ENCODE measurements around the gene OR2T2.
A peak's percentile ranks its signal among the peaks of the same experiment; 100 is the strongest.
"Not testable (repeated sequence)": the region's sequence is repeated elsewhere in the genome, so short reads cannot be mapped to it uniquely, and the experiment has no call there.

Gene OR2T2

GRCh38 chr1:248421384-248421783 lies 24.1 kb upstream of the OR2T2 start:
- in situ Hi-C loops (cut with HindIII; ENCODE audit: low sequenced_read_pairs) = no loop called here
- no peak for TF ChIP-seq CTCF (IDR thresholded peaks at IDR 0.05; ENCODE audit: low read depth, low read length)
- no peak overlapping the region for H3K4me3 ChIP-seq (ENCODE audit: low read depth, low read length)
- peak; percentile 35 for DNase-seq (ENCODE audit: low read depth, low spot score)

GRCh38 chr1:248427526-248428191 lies 17.8 kb upstream of the OR2T2 start:
- in situ Hi-C loops (cut with HindIII; ENCODE audit: low sequenced_read_pairs) = not testable (repeated sequence)

GRCh38 chr1:248428192-248428533 lies 17.3 kb upstream of the OR2T2 start:
- in situ Hi-C loops (cut with HindIII; ENCODE audit: low sequenced_read_pairs); DNase-seq (ENCODE audit: low read depth, low spot score); H3K4me3 ChIP-seq (ENCODE audit: low read depth, low read length): not testable (repeated sequence)

More at GRCh38 chr1:248427526-248428191, 17.8 kb upstream of the OR2T2 start:
- not testable (repeated sequence) for DNase-seq (ENCODE audit: low read depth, low spot score); H3K4me3 ChIP-seq (ENCODE audit: low read depth, low read length)

- in situ Hi-C loops (cut with HindIII; ENCODE audit: low sequenced_read_pairs); H3K4me3 ChIP-seq (ENCODE audit: low read depth, low read length); DNase-seq (ENCODE audit: low read depth, low spot score): not testable (repeated sequence)
These were observed 13.8 kb upstream of the OR2T2 start for GRCh38 chr1:248431683-248432082.

GRCh38 chr1:248432201-248432600 lies 13.2 kb upstream of the OR2T2 start:
- DNase-seq (ENCODE audit: low read depth, low spot score); in situ Hi-C loops (cut with HindIII; ENCODE audit: low sequenced_read_pairs); H3K4me3 ChIP-seq (ENCODE audit: low read depth, low read length): not testable (repeated sequence)

- H3K4me3 ChIP-seq (ENCODE audit: low read depth, low read length); DNase-seq (ENCODE audit: low read depth, low spot score); in situ Hi-C loops (cut with HindIII; ENCODE audit: low sequenced_read_pairs): not testable (repeated sequence)
These were observed 11.5 kb upstream of the OR2T2 start for GRCh38 chr1:248433811-248434415.

- DNase-seq (ENCODE audit: low read depth, low spot score); H3K4me3 ChIP-seq (ENCODE audit: low read depth, low read length); in situ Hi-C loops (cut with HindIII; ENCODE audit: low sequenced_read_pairs): not testable (repeated sequence)
These were observed 10.5 kb upstream of the OR2T2 start for GRCh38 chr1:248434913-248435312.

GRCh38 chr1:248436303-248436702 lies 9.1 kb upstream of the OR2T2 start:
- H3K4me3 ChIP-seq (ENCODE audit: low read depth, low read length); DNase-seq (ENCODE audit: low read depth, low spot score); in situ Hi-C loops (cut with HindIII; ENCODE audit: low sequenced_read_pairs): not testable (repeated sequence)

GRCh38 chr1:248438668-248439067 lies 6.8 kb upstream of the OR2T2 start:
- H3K4me3 ChIP-seq (ENCODE audit: low read depth, low read length); in situ Hi-C loops (cut with HindIII; ENCODE audit: low sequenced_read_pairs); DNase-seq (ENCODE audit: low read depth, low spot score): not testable (repeated sequence)

- in situ Hi-C loops (cut with HindIII; ENCODE audit: low sequenced_read_pairs); DNase-seq (ENCODE audit: low read depth, low spot score); H3K4me3 ChIP-seq (ENCODE audit: low read depth, low read length): not testable (repeated sequence)
These were observed 6.2 kb upstream of the OR2T2 start for GRCh38 chr1:248439283-248439682.

- DNase-seq (ENCODE audit: low read depth, low spot score); H3K4me3 ChIP-seq (ENCODE audit: low read depth, low read length); in situ Hi-C loops (cut with HindIII; ENCODE audit: low sequenced_read_pairs): not testable (repeated sequence)
These were observed 2.7 kb upstream of the OR2T2 start for GRCh38 chr1:248442500-248443277.

- H3K4me3 ChIP-seq (ENCODE audit: low read depth, low read length); in situ Hi-C loops (cut with HindIII; ENCODE audit: low sequenced_read_pairs): not testable (repeated sequence)
These were observed 834 bp upstream of the OR2T2 start for GRCh38 chr1:248444603-248445002.

GRCh38 chr1:248448409-248449074 lies 3.1 kb downstream of the OR2T2 start:
- in situ Hi-C loops (cut with HindIII; ENCODE audit: low sequenced_read_pairs); DNase-seq (ENCODE audit: low read depth, low spot score); H3K4me3 ChIP-seq (ENCODE audit: low read depth, low read length): not testable (repeated sequence)

More at GRCh38 chr1:248444603-248445002, 834 bp upstream of the OR2T2 start:
- not testable (repeated sequence) for DNase-seq (ENCODE audit: low read depth, low spot score)

- in situ Hi-C loops (cut with HindIII; ENCODE audit: low sequenced_read_pairs); H3K4me3 ChIP-seq (ENCODE audit: low read depth, low read length); DNase-seq (ENCODE audit: low read depth, low spot score): not testable (repeated sequence)
These were observed 4.5 kb downstream of the OR2T2 start for GRCh38 chr1:248449821-248450465.

GRCh38 chr1:248450466-248451145 lies 5.2 kb downstream of the OR2T2 start:
- H3K4me3 ChIP-seq (ENCODE audit: low read depth, low read length); DNase-seq (ENCODE audit: low read depth, low spot score); in situ Hi-C loops (cut with HindIII; ENCODE audit: low sequenced_read_pairs): not testable (repeated sequence)
